GM19468 (cell line): ENCODE measurements around the gene GADD45GIP1.

Source experiments
- ATAC-seq: cut with Tn5 transposase; IDR thresholded peaks from one replicate; pipeline ENCODE4 v1.9.1; 2021; ENCODE audit warnings: mild to moderate bottlenecking, moderate library complexity, moderate number of reproducible peaks; ENCODE audit not compliant: unreplicated experiment; ENCODE audit errors: extremely low read depth

Gene GADD45GIP1

GRCh38 chr19:12945479-12946091 is 11.4 kb downstream of the GADD45GIP1 start, which contains the start of gene RAD23A:
Gene RAD23A, plus strand, starts transcription at chr19:12945862. Its CDS starts 87 bp downstream, at chr19:12945949.
- peak; percentile 78 for ATAC-seq

DNA sequence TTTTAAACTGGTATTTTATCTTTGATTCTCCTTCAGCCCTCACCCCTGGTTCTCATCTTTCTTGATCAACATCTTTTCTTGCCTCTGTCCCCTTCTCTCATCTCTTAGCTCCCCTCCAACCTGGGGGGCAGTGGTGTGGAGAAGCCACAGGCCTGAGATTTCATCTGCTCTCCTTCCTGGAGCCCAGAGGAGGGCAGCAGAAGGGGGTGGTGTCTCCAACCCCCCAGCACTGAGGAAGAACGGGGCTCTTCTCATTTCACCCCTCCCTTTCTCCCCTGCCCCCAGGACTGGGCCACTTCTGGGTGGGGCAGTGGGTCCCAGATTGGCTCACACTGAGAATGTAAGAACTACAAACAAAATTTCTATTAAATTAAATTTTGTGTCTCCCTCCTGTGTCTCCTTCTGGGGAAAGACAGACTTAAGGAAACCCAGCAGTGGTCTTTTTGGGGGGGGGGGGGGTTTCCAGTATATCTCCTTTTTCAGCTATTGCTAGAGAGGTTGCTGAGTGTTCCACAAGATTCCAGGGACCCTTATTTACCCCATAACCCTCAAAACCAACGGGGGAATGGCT is 12.8 kb downstream of the GADD45GIP1 start:
- ATAC-seq: no peak

GRCh38 chr19:12943437-12944044 is 13.5 kb downstream of the GADD45GIP1 start:
- no peak for ATAC-seq

- no peak for ATAC-seq
Observed at GRCh38 chr19:12940897-12941296, 16.1 kb downstream of the GADD45GIP1 start.

- ATAC-seq: no peak
Observed at GRCh38 chr19:12939975-12940423, 17.0 kb downstream of the GADD45GIP1 start.

- ATAC-seq: no peak
Observed at GRCh38 chr19:12938779-12939601, 18.0 kb downstream of the GADD45GIP1 start.

DNA sequence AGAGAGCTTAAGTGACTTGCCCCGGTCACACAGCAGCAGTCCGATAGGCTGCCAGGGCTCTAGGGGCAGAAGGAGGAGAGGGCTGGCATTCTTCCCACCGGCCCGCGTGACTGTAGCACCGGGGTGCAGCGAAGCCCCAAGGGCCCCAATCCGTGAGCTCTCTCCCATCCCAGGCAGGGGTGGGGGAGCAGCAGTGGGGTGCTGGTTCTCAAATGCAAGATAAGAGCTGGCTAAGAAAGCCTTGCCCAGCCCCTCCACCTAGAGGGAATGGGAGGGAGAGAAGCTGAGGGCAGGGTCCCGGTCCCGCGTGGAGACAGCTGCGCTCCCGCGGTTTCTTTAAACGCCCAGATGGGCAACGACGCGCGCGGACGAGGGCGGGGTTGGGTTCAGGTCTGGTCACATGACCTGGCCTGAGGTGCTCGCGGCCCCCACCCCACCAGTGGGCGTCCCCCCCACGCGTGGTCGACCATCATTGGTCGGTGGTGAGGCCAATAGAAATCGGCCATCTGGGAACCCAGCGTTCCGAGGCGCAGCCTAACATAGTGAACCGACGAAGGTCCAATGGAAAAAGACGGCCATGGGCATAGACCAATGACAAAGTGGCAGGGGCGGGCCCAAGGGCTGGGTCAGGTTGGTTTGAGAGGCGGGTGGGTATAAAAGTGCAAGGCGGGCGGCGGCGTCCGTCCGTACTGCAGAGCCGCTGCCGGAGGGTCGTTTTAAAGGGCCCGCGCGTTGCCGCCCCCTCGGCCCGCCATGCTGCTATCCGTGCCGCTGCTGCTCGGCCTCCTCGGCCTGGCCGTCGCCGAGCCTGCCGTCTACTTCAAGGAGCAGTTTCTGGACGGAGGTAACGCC is 18.9 kb downstream of the GADD45GIP1 start, which contains the start of gene CALR:
Gene CALR, plus strand, starts transcription at position 683 of the 852 bp plus-strand sequence. Its CDS starts 71 bp downstream, at position 754.
- ATAC-seq: peak; percentile 72

GRCh38 chr19:12937093-12937926 is 19.7 kb downstream of the GADD45GIP1 start:
- no peak for ATAC-seq

- ATAC-seq: no peak
Observed at GRCh38 chr19:12936582-12936981, 20.4 kb downstream of the GADD45GIP1 start.

- no peak for ATAC-seq
Observed at GRCh38 chr19:12935071-12935470, 22.0 kb downstream of the GADD45GIP1 start.

DNA sequence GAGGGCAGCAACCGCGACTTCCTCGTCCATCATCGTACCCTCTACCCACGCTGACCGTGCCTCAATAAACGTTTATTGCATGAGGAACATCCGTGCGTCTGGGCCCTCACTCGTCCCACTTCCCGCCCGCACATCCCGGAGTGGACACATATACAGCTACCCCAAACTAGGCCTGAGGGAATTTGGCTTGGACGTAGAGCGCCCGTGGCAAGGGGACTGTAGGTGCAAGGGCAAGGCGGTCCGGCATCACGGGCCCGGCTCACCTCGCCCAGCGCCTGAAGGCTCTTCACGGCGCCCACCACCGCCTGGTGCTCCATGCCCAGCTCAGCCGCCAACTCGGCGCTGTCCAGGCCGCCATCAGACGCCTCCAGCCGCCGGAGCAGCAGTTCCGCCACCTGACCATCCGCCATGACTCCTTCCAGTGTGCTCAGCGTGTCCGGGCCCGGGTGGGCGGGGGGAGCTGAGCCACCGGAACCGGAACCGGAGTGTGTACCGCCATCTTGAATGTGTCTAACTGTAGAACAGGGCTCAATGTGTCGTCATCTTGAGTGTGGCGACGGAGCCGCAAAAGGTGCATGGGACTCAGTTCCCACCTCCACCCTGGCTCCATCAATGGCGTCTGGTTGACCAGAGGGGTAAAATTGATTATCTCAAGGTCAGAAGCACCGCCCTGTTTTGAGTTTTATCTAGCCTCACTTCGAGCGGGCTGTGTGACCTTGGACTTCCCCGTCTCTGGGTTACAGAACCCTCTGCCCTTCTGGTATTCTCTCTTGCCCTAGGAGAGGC is 23.5 kb downstream of the GADD45GIP1 start, which contains the start of gene FARSA:
Gene FARSA, minus strand, starts transcription at position 425 of the 786 bp plus-strand sequence. Its CDS starts 15 bp downstream, at position 410.
- ATAC-seq: no peak

GRCh38 chr19:12932392-12933286 is 24.4 kb downstream of the GADD45GIP1 start:
- no peak for ATAC-seq

DNA sequence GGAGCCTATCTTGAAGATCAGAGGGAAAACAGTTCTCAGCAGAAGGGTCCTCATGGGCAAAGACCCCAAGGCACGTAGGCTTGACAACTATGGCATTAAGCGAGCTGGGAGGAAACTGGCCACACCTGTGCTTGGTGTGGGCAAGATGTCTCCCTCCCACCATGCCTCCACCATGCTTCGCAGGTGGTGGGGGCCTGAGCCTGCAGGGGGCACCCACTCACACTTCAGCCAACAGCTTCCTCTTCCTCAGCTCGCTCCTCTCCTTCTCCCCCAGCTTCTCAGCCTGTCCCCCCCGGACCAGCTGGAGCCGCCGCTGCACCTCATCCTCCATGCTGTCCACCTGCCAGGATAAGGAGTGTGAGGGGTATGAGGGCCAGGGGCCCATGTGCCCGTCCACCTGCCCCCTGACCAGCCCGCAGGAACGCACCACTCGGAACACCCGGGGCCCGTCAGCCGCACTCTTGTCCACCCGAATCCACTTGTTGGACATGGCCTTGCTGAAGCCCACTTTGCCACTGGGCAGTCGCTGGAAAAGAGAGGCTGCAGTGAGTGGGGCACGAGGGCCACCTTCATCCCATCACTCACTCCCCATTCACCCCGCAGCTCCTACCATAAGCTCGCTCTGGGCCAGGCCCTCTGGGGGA is 26.9 kb downstream of the GADD45GIP1 start:
- ATAC-seq: no peak

GRCh38 chr19:12924621-12925310 is 32.3 kb downstream of the GADD45GIP1 start:
- no peak for ATAC-seq

DNA sequence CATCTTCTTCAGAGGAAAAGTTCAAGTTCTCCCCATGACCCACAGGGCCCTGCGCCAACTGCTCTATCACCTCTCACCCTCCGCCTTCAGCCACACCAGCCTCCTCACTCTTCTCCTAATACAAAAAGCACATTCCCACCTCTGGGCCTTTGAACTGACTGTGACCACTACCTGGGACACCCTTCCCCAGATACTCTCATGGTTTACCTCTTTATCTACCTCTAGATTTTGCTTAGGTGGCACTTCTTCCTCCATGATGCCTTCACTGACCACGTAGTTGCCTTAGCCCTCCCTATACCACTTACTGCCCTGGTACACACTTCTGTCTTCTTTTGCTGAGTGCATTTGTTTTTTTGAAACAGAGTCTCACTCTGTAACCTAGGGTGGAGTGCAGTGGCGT is 34.1 kb downstream of the GADD45GIP1 start:
- ATAC-seq: no peak

- ATAC-seq: no peak
Observed at GRCh38 chr19:12921047-12921446, 36.0 kb downstream of the GADD45GIP1 start.
